GM18520 (cell line): ENCODE results near the gene MIF.
"Not testable (repeated sequence)": the region's sequence is repeated elsewhere in the genome, so short reads cannot be mapped to it uniquely, and the experiment has no call there.

ENCODE experiments used
- ATAC-seq: cut with Tn5 transposase; IDR thresholded peaks from one replicate; pipeline ENCODE4 v1.9.1; 2021; ENCODE audit not compliant: unreplicated experiment

MIF gene

GRCh38 chr22:23938328-23939016, 44.3 kb downstream of the MIF start:
- ATAC-seq = no peak

GRCh38 chr22:23939017-23939357, 44.8 kb downstream of the MIF start:
- ATAC-seq = no peak

- ATAC-seq = not testable (repeated sequence)
Measured at GRCh38 chr22:23940166-23940565, 46.0 kb downstream of the MIF start.
